HL-60 (cell line): Measurements from ENCODE around the gene RTTN.
A peak's percentile ranks its signal among the peaks of the same experiment; 100 is the strongest.

ENCODE experiments used
- DNase-seq, 2 experiments: peaks; one replicate each; pipeline ENCODE4 v3.0.0-alpha.2; 2010 to 2020; ENCODE audit warnings: low read depth in 1 of 2, low spot score in 1 of 2
- H3K27ac ChIP-seq: fragments of 250-450 bp; sonication (Bioruptor Pico); replicated peaks from 2 replicates; pipeline ENCODE4 v1.5.1; 2020; ENCODE audit warnings: mild to moderate bottlenecking, moderate library complexity
- H3K27me3 ChIP-seq: fragments of 250-450 bp; sonication (Bioruptor Pico); 2 replicates; pipeline ENCODE4 v1.5.1; 2021; ENCODE audit warnings: mild to moderate bottlenecking, moderate library complexity; ENCODE audit not compliant: insufficient read depth, poor library complexity, severe bottlenecking
- H3K4me3 ChIP-seq: replicated peaks from 2 replicates; pipeline ENCODE4 v1.5.1; 2011; ENCODE audit warnings: mild to moderate bottlenecking, control low read depth, low read length; ENCODE audit not compliant: insufficient read depth
- GABPA ChIP-seq: IDR thresholded peaks from 2 replicates; pipeline ENCODE4 v1.6.1; 2012; ENCODE audit warnings: low read depth
- POLR2AphosphoS5 ChIP-seq: IDR thresholded peaks from 2 replicates; pipeline ENCODE4 v1.6.1; 2012; ENCODE audit warnings: low read depth
- SPI1 ChIP-seq: IDR thresholded peaks from 2 replicates; pipeline ENCODE4 v1.6.1; 2012; ENCODE audit warnings: low read depth, mild to moderate bottlenecking, borderline replicate concordance
- TF ChIP-seq, protein P1 (sequence below): IDR thresholded peaks from one replicate; pipeline ENCODE4 v1.5.1; 2011; ENCODE audit warnings: low read length, control low read depth, inconsistent platforms; ENCODE audit not compliant: insufficient read depth
- TF ChIP-seq, protein P2 (sequence below): IDR thresholded peaks from 2 replicates; pipeline ENCODE4 v1.6.1; 2012; ENCODE audit warnings: low read depth; ENCODE audit not compliant: insufficient replicate concordance

The RTTN gene

GRCh38 chr18:70154591-70155194 is 50.8 kb downstream of the RTTN start:
- H3K27me3 ChIP-seq, result no peaks in the 10 kb centered on the region
- H3K27ac ChIP-seq, result no peak overlapping the region
- H3K4me3 ChIP-seq, result no peak overlapping the region
- TF ChIP-seq, protein P1, sequence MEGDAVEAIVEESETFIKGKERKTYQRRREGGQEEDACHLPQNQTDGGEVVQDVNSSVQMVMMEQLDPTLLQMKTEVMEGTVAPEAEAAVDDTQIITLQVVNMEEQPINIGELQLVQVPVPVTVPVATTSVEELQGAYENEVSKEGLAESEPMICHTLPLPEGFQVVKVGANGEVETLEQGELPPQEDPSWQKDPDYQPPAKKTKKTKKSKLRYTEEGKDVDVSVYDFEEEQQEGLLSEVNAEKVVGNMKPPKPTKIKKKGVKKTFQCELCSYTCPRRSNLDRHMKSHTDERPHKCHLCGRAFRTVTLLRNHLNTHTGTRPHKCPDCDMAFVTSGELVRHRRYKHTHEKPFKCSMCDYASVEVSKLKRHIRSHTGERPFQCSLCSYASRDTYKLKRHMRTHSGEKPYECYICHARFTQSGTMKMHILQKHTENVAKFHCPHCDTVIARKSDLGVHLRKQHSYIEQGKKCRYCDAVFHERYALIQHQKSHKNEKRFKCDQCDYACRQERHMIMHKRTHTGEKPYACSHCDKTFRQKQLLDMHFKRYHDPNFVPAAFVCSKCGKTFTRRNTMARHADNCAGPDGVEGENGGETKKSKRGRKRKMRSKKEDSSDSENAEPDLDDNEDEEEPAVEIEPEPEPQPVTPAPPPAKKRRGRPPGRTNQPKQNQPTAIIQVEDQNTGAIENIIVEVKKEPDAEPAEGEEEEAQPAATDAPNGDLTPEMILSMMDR, result no peak
- no peak for TF ChIP-seq POLR2AphosphoS5
- no peak for TF ChIP-seq GABPA
- TF ChIP-seq SPI1, result no peak
- TF ChIP-seq, protein P2, sequence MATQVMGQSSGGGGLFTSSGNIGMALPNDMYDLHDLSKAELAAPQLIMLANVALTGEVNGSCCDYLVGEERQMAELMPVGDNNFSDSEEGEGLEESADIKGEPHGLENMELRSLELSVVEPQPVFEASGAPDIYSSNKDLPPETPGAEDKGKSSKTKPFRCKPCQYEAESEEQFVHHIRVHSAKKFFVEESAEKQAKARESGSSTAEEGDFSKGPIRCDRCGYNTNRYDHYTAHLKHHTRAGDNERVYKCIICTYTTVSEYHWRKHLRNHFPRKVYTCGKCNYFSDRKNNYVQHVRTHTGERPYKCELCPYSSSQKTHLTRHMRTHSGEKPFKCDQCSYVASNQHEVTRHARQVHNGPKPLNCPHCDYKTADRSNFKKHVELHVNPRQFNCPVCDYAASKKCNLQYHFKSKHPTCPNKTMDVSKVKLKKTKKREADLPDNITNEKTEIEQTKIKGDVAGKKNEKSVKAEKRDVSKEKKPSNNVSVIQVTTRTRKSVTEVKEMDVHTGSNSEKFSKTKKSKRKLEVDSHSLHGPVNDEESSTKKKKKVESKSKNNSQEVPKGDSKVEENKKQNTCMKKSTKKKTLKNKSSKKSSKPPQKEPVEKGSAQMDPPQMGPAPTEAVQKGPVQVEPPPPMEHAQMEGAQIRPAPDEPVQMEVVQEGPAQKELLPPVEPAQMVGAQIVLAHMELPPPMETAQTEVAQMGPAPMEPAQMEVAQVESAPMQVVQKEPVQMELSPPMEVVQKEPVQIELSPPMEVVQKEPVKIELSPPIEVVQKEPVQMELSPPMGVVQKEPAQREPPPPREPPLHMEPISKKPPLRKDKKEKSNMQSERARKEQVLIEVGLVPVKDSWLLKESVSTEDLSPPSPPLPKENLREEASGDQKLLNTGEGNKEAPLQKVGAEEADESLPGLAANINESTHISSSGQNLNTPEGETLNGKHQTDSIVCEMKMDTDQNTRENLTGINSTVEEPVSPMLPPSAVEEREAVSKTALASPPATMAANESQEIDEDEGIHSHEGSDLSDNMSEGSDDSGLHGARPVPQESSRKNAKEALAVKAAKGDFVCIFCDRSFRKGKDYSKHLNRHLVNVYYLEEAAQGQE, result no peak
- DNase-seq, result no peak

GRCh38 chr18:70151614-70152013 is 53.9 kb downstream of the RTTN start:
- no peaks in the 10 kb centered on the region for H3K27me3 ChIP-seq
- peak overlapping the region; percentile 33 for H3K27ac ChIP-seq
- DNase-seq, result peak in 1 of 2 experiments; percentile 61
- H3K4me3 ChIP-seq, result no peak overlapping the region
- TF ChIP-seq SPI1, result peak; percentile 60; the same call in 1 of the 2 replicates
- TF ChIP-seq, protein P1, result no peak

GRCh38 chr18:70149616-70150301 is 55.7 kb downstream of the RTTN start:
- Histone ChIP-seq H3K27me3 (no peaks in the 10 kb centered on the region), H3K27ac (no peak overlapping the region), H3K4me3 (no peak overlapping the region)
- TF ChIP-seq SPI1 (no peak), GABPA (no peak), POLR2AphosphoS5 (no peak)
- TF ChIP-seq, protein P1, result no peak
- TF ChIP-seq, protein P2, result no peak
- no peak for DNase-seq

DNA sequence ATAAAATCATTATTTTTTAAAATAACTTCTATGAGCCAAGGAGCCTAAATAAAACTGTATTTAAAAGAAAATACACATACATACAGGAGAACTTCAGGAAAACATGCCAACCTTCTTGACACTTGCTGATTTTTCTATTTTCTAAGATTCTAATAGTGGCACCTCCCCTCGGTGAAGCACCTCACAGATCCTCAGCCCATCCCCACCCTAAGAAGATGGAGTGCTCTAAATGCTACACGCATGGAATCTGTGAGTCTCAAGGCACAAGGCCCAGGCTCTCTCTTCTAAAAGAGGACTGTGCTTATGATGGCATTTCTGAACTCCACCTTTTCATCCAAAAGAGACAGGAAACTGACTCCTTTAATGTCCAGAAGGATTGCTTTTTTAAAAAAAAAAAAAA is 56.3 kb downstream of the RTTN start:
- Histone ChIP-seq H3K27me3 (no peaks in the 10 kb centered on the region), H3K27ac (no peak overlapping the region), H3K4me3 (no peak overlapping the region)
- no peak for DNase-seq
- no peak for TF ChIP-seq GABPA
- no peak for TF ChIP-seq POLR2AphosphoS5
- TF ChIP-seq, protein P2, result no peak
- TF ChIP-seq SPI1, result no peak
- TF ChIP-seq, protein P1, result no peak
